Subcutaneous abdominal adipose tissue (tissue), 5 donors: Measurements from ENCODE around the gene SLC6A7.
"Not testable (repeated sequence)": the region's sequence is repeated elsewhere in the genome, so short reads cannot be mapped to it uniquely, and the experiment has no call there.

Experiments
- H3K27ac ChIP-seq: one replicate; pipeline ENCODE4 v1.7.0; 2013; ENCODE audit warnings: low read depth, mild to moderate bottlenecking, inconsistent platforms, low read length, moderate library complexity
- H3K27me3 ChIP-seq, 5 donors: one replicate each; pipeline ENCODE4 v1.7.0; 2013; ENCODE audit warnings: low read length in 5 of 5, inconsistent platforms in 1 of 5; ENCODE audit not compliant: control insufficient read depth in 5 of 5, insufficient read depth in 4 of 5
- H3K36me3 ChIP-seq, 5 donors: one replicate each; pipeline ENCODE4 v1.7.0; 2013; ENCODE audit warnings: low read length in 5 of 5; ENCODE audit not compliant: control insufficient read depth in 5 of 5, insufficient read depth in 5 of 5
- H3K4me1 ChIP-seq, 5 donors: one replicate each; pipeline ENCODE4 v1.7.0; 2013; ENCODE audit warnings: low read length in 5 of 5, mild to moderate bottlenecking in 3 of 5, moderate library complexity in 1 of 5; ENCODE audit not compliant: control insufficient read depth in 5 of 5, insufficient read depth in 5 of 5
- H3K4me3 ChIP-seq, 5 donors: one replicate each; pipeline ENCODE4 v1.7.0; 2013; ENCODE audit warnings: low read length in 5 of 5, low read depth in 1 of 5
- H3K9ac ChIP-seq, 5 donors: one replicate each; pipeline ENCODE4 v1.7.0; 2013; ENCODE audit warnings: low read length in 5 of 5, mild to moderate bottlenecking in 4 of 5, moderate library complexity in 3 of 5
- H3K9me3 ChIP-seq, 5 donors: one replicate each; pipeline ENCODE4 v1.7.0; 2013; ENCODE audit warnings: low read length in 5 of 5; ENCODE audit not compliant: control insufficient read depth in 5 of 5
- donor health status: healthy.
- donor health status: healthy.
- donor health status: healthy.
- donor health status: healthy.
- donor health status: healthy.

Gene SLC6A7

GRCh38 chr5:150245111-150245789, 55.4 kb downstream of the SLC6A7 start:
- no peak overlapping the region for H3K27ac ChIP-seq
- no peak overlapping the region for H3K4me3 ChIP-seq
- no peak overlapping the region for H3K9ac ChIP-seq
- no peaks in the 10 kb centered on the region for H3K36me3 ChIP-seq
- H3K27me3 ChIP-seq, result peaks cover 0 to 5% (median 2%) of the 10 kb centered on the region in 5 donors
- no peaks in the 10 kb centered on the region for H3K9me3 ChIP-seq
- H3K4me1 ChIP-seq, result peaks cover 0 to 8% (median 0%) of the 10 kb centered on the region in 5 donors

GRCh38 chr5:150245808-150246207, 55.9 kb downstream of the SLC6A7 start:
- Histone ChIP-seq H3K9ac (no peak overlapping the region), H3K27ac (no peak overlapping the region), H3K9me3 (no peaks in the 10 kb centered on the region), H3K4me1 (peaks cover 0 to 8% (median 0%) of the 10 kb centered on the region in 5 donors), H3K27me3 (peaks cover 0 to 5% (median 2%) of the 10 kb centered on the region in 5 donors), H3K36me3 (no peaks in the 10 kb centered on the region), H3K4me3 (no peak overlapping the region)

GRCh38 chr5:150246429-150246828, 56.6 kb downstream of the SLC6A7 start:
- H3K27me3 ChIP-seq, result peaks cover 0 to 5% (median 2%) of the 10 kb centered on the region in 5 donors
- no peak overlapping the region for H3K9ac ChIP-seq
- H3K9me3 ChIP-seq, result no peaks in the 10 kb centered on the region
- H3K4me3 ChIP-seq, result no peak overlapping the region
- peaks cover 0 to 8% (median 0%) of the 10 kb centered on the region in 5 donors for H3K4me1 ChIP-seq
- no peak overlapping the region for H3K27ac ChIP-seq
- no peaks in the 10 kb centered on the region for H3K36me3 ChIP-seq

GRCh38 chr5:150246835-150247234, 57.0 kb downstream of the SLC6A7 start:
- no peak overlapping the region for H3K27ac ChIP-seq

GRCh38 chr5:150247726-150248125, 57.9 kb downstream of the SLC6A7 start:
- Histone ChIP-seq H3K4me3 (no peak overlapping the region), H3K9me3 (no peaks in the 10 kb centered on the region), H3K9ac (no peak overlapping the region), H3K27me3 (peaks cover 0 to 5% (median 2%) of the 10 kb centered on the region in 5 donors), H3K36me3 (no peaks in the 10 kb centered on the region), H3K4me1 (peaks cover 0 to 8% (median 0%) of the 10 kb centered on the region in 5 donors), H3K27ac (no peak overlapping the region)

More at GRCh38 chr5:150246835-150247234, 57.0 kb downstream of the SLC6A7 start:
- Histone ChIP-seq H3K27me3 (peaks cover 0 to 5% (median 2%) of the 10 kb centered on the region in 5 donors), H3K9ac (no peak overlapping the region), H3K4me3 (no peak overlapping the region), H3K9me3 (no peaks in the 10 kb centered on the region), H3K36me3 (no peaks in the 10 kb centered on the region), H3K4me1 (peaks cover 0 to 8% (median 0%) of the 10 kb centered on the region in 5 donors)

GRCh38 chr5:150248493-150248892, 58.6 kb downstream of the SLC6A7 start:
- H3K9me3 ChIP-seq, H3K27ac ChIP-seq, H3K4me1 ChIP-seq, H3K27me3 ChIP-seq, H3K9ac ChIP-seq, H3K4me3 ChIP-seq, H3K36me3 ChIP-seq: not testable (repeated sequence)

GRCh38 chr5:150248946-150249345, 59.1 kb downstream of the SLC6A7 start:
- peaks cover 0 to 8% (median 0%) of the 10 kb centered on the region in 5 donors for H3K4me1 ChIP-seq
- H3K36me3 ChIP-seq, result no peaks in the 10 kb centered on the region

GRCh38 chr5:150249744-150250143, 59.9 kb downstream of the SLC6A7 start:
- Histone ChIP-seq H3K4me3 (no peak overlapping the region), H3K4me1 (peaks cover 0 to 9% (median 0%) of the 10 kb centered on the region in 5 donors)

More at GRCh38 chr5:150248946-150249345, 59.1 kb downstream of the SLC6A7 start:
- H3K9ac ChIP-seq, result no peak overlapping the region
- H3K4me3 ChIP-seq, result no peak overlapping the region
- no peaks in the 10 kb centered on the region for H3K9me3 ChIP-seq
- peaks cover 0 to 5% (median 2%) of the 10 kb centered on the region in 5 donors for H3K27me3 ChIP-seq
- H3K27ac ChIP-seq, result no peak overlapping the region

GRCh38 chr5:150251504-150251903, 61.6 kb downstream of the SLC6A7 start:
- Histone ChIP-seq H3K4me3 (no peak overlapping the region), H3K27ac (no peak overlapping the region), H3K9me3 (no peaks in the 10 kb centered on the region), H3K4me1 (peaks cover 0 to 3% (median 0%) of the 10 kb centered on the region in 5 donors), H3K9ac (no peak overlapping the region), H3K27me3 (no peaks in the 10 kb centered on the region), H3K36me3 (no peaks in the 10 kb centered on the region)

More at GRCh38 chr5:150249744-150250143, 59.9 kb downstream of the SLC6A7 start:
- Histone ChIP-seq H3K27ac (no peak overlapping the region), H3K9me3 (no peaks in the 10 kb centered on the region), H3K9ac (no peak overlapping the region), H3K36me3 (no peaks in the 10 kb centered on the region), H3K27me3 (peaks cover 0 to 5% (median 2%) of the 10 kb centered on the region in 5 donors)

- H3K4me3 ChIP-seq, result no peak overlapping the region
- no peak overlapping the region for H3K9ac ChIP-seq
- H3K9me3 ChIP-seq, result no peaks in the 10 kb centered on the region
- peaks cover 0 to 3% (median 0%) of the 10 kb centered on the region in 5 donors for H3K4me1 ChIP-seq
- no peaks in the 10 kb centered on the region for H3K36me3 ChIP-seq
- H3K27ac ChIP-seq, result no peak overlapping the region
- no peaks in the 10 kb centered on the region for H3K27me3 ChIP-seq
Measured at GRCh38 chr5:150252489-150252888, 62.6 kb downstream of the SLC6A7 start.
